Retina (tissue), 1 donor: ENCODE measurements around the gene FAM216B.

Experiments
- DNase-seq: peaks from one replicate; pipeline ENCODE4 v3.0.0-alpha.2; 2016

Gene FAM216B

GRCh38 chr13:42836930-42837690 lies 55.7 kb downstream of the FAM216B start:
- no peak for DNase-seq
